Measurements from ENCODE around the gene TNF.

TNF gene

DNA sequence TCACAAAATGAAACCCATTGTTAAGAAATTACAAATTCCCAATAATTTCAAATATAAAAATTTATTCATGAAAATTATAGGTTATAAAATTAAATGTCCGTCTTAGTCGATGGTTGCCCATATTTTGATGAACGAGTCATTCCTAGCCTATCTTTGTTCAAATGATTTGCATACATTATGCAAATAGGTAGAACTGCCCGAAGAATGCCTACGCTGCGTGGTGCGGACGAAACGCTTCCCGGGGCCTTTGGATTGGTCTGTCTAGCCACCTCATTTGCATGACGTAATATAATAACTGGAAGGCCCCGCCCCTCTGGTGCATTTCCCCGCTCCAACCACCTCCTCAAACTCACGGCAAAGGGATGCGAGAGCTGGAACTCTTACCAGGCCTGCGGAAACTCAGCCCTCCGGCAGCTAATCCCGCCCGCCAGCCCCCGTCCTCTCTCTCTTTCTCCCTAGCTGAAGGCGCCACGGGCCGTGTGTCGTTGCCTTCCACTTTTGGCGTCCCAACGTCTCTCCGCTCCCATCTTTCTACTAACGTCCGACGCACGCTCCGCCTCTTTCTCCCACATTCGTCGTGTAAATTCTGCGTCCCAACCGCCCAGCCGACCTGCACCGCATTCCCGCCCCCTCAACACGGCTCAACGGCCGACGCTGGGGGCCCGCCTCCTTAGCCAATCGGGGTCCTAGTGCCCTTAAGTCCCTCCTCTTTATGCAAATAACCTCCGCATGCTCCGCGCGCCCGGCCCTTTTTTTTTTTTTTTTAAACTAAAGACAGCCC lies 44.6 kb downstream of the TNF start (continued):
- TF ChIP-seq, protein P1, sequence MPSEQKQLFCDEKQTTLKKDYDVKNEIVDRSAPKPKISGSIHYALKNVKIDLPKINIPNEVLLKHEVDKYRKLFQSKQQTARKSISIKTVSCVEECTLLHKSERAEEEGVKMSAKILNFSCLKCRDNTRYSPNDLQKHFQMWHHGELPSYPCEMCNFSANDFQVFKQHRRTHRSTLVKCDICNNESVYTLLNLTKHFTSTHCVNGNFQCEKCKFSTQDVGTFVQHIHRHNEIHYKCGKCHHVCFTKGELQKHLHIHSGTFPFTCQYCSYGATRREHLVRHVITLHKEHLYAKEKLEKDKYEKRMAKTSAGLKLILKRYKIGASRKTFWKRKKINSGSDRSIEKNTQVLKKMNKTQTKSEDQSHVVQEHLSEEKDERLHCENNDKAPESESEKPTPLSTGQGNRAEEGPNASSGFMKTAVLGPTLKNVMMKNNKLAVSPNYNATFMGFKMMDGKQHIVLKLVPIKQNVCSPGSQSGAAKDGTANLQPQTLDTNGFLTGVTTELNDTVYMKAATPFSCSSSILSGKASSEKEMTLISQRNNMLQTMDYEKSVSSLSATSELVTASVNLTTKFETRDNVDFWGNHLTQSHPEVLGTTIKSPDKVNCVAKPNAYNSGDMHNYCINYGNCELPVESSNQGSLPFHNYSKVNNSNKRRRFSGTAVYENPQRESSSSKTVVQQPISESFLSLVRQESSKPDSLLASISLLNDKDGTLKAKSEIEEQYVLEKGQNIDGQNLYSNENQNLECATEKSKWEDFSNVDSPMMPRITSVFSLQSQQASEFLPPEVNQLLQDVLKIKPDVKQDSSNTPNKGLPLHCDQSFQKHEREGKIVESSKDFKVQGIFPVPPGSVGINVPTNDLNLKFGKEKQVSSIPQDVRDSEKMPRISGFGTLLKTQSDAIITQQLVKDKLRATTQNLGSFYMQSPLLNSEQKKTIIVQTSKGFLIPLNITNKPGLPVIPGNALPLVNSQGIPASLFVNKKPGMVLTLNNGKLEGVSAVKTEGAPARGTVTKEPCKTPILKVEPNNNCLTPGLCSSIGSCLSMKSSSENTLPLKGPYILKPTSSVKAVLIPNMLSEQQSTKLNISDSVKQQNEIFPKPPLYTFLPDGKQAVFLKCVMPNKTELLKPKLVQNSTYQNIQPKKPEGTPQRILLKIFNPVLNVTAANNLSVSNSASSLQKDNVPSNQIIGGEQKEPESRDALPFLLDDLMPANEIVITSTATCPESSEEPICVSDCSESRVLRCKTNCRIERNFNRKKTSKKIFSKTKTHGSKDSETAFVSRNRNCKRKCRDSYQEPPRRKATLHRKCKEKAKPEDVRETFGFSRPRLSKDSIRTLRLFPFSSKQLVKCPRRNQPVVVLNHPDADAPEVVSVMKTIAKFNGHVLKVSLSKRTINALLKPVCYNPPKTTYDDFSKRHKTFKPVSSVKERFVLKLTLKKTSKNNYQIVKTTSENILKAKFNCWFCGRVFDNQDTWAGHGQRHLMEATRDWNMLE (tag by site-specific recombination; conservative IDR thresholded peaks at IDR 0.05; ENCODE audit: low read depth) = no peak
- TF ChIP-seq ZFP69B (tag by site-specific recombination; IDR thresholded peaks at IDR 0.05) = peak; percentile 73
- TF ChIP-seq ZNF473 (tag by site-specific recombination; IDR thresholded peaks at IDR 0.05) = no peak
- peak; percentile 94 for TF ChIP-seq KLF16 (tag by site-specific recombination; IDR thresholded peaks at IDR 0.05)
- no peak for TF ChIP-seq ZFP3 (tag by site-specific recombination; IDR thresholded peaks at IDR 0.05; ENCODE audit: low read depth)
- no peak for TF ChIP-seq ZNF768 (tag by site-specific recombination; IDR thresholded peaks at IDR 0.05)
- TF ChIP-seq REPIN1 (tag by site-specific recombination; IDR thresholded peaks at IDR 0.05; ENCODE audit: low read depth) = no peak
- no peak for TF ChIP-seq ZNF747 (tag by site-specific recombination; IDR thresholded peaks at IDR 0.05)
- no peak for TF ChIP-seq MEIS1 (CRISPR knock-in tag; IDR thresholded peaks at IDR 0.05; ENCODE audit: borderline replicate concordance)
- TF ChIP-seq, protein P2, sequence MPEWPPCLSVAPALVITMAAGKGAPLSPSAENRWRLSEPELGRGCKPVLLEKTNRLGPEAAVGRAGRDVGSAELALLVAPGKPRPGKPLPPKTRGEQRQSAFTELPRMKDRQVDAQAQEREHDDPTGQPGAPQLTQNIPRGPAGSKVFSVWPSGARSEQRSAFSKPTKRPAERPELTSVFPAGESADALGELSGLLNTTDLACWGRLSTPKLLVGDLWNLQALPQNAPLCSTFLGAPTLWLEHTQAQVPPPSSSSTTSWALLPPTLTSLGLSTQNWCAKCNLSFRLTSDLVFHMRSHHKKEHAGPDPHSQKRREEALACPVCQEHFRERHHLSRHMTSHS (tag by site-specific recombination; IDR thresholded peaks at IDR 0.05) = no peak
- no peak for TF ChIP-seq ZNF248 (tag by site-specific recombination; IDR thresholded peaks at IDR 0.05)
- no peak for TF ChIP-seq ZNF558 (tag by site-specific recombination; IDR thresholded peaks at IDR 0.05)
- no peak for TF ChIP-seq ZNF830 (tag by site-specific recombination; IDR thresholded peaks at IDR 0.05; ENCODE audit: low read depth)
- TF ChIP-seq ZNF621 (tag by site-specific recombination; IDR thresholded peaks at IDR 0.05) = no peak
- TF ChIP-seq ZNF324 (tag by site-specific recombination; IDR thresholded peaks at IDR 0.05) = peak; percentile 90
- peak; percentile 83 for TF ChIP-seq ZNF2 (tag by site-specific recombination; IDR thresholded peaks at IDR 0.05)
- no peak for TF ChIP-seq ZNF626 (tag by site-specific recombination; IDR thresholded peaks at IDR 0.05)
- peak; percentile 48; the same call in 1 of the 2 replicates for TF ChIP-seq ZNF660 (tag by site-specific recombination; IDR thresholded peaks at IDR 0.05)
- TF ChIP-seq, protein P3, sequence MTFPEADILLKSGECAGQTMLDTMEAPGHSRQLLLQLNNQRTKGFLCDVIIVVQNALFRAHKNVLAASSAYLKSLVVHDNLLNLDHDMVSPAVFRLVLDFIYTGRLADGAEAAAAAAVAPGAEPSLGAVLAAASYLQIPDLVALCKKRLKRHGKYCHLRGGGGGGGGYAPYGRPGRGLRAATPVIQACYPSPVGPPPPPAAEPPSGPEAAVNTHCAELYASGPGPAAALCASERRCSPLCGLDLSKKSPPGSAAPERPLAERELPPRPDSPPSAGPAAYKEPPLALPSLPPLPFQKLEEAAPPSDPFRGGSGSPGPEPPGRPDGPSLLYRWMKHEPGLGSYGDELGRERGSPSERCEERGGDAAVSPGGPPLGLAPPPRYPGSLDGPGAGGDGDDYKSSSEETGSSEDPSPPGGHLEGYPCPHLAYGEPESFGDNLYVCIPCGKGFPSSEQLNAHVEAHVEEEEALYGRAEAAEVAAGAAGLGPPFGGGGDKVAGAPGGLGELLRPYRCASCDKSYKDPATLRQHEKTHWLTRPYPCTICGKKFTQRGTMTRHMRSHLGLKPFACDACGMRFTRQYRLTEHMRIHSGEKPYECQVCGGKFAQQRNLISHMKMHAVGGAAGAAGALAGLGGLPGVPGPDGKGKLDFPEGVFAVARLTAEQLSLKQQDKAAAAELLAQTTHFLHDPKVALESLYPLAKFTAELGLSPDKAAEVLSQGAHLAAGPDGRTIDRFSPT (tag by site-specific recombination; IDR thresholded peaks at IDR 0.05) = no peak
